IPS-11a (cell line): ENCODE data around the gene SAMD4B.
"Not testable (repeated sequence)": the region's sequence is repeated elsewhere in the genome, so short reads cannot be mapped to it uniquely, and the experiment has no call there.

Source experiments
- H3K4me3 ChIP-seq: one replicate; pipeline ENCODE4 v1.5.1; 2013; ENCODE audit warnings: low read depth, low read length, control low read depth

Gene SAMD4B

GRCh38 chr19:39363901-39364457, 21.8 kb downstream of the SAMD4B start:
- H3K4me3 ChIP-seq, result no peak overlapping the region

- H3K4me3 ChIP-seq, result no peak overlapping the region
These were observed 23.3 kb downstream of the SAMD4B start for GRCh38 chr19:39365531-39365930.

GRCh38 chr19:39369200-39369599, 27.0 kb downstream of the SAMD4B start:
- H3K4me3 ChIP-seq, result no peak overlapping the region

- no peak overlapping the region for H3K4me3 ChIP-seq
These were observed 28.5 kb downstream of the SAMD4B start for GRCh38 chr19:39370735-39371134.

GRCh38 chr19:39372047-39372802, 30.0 kb downstream of the SAMD4B start:
- no peak overlapping the region for H3K4me3 ChIP-seq

GRCh38 chr19:39372941-39373340, 30.7 kb downstream of the SAMD4B start:
- H3K4me3 ChIP-seq, result no peak overlapping the region

- no peak overlapping the region for H3K4me3 ChIP-seq
These were observed 33.7 kb downstream of the SAMD4B start for GRCh38 chr19:39375929-39376328.

GRCh38 chr19:39377373-39378362, 35.4 kb downstream of the SAMD4B start:
- H3K4me3 ChIP-seq, result no peak overlapping the region

GRCh38 chr19:39379366-39379765, 37.1 kb downstream of the SAMD4B start:
- not testable (repeated sequence) for H3K4me3 ChIP-seq

GRCh38 chr19:39379865-39380396, 37.7 kb downstream of the SAMD4B start:
- no peak overlapping the region for H3K4me3 ChIP-seq

- H3K4me3 ChIP-seq, result no peak overlapping the region
These were observed 38.6 kb downstream of the SAMD4B start for GRCh38 chr19:39380521-39381502.

- H3K4me3 ChIP-seq, result no peak overlapping the region
These were observed 39.8 kb downstream of the SAMD4B start for GRCh38 chr19:39381910-39382611.

GRCh38 chr19:39382991-39383828, 41.0 kb downstream of the SAMD4B start:
- H3K4me3 ChIP-seq, result no peak overlapping the region

- H3K4me3 ChIP-seq, result no peak overlapping the region
These were observed 42.8 kb downstream of the SAMD4B start for GRCh38 chr19:39384839-39385568.

GRCh38 chr19:39385629-39386411, 43.6 kb downstream of the SAMD4B start:
- H3K4me3 ChIP-seq, result no peak overlapping the region

- H3K4me3 ChIP-seq, result no peak overlapping the region
These were observed 44.3 kb downstream of the SAMD4B start for GRCh38 chr19:39386557-39386956.

GRCh38 chr19:39388657-39389056, 46.4 kb downstream of the SAMD4B start:
- H3K4me3 ChIP-seq, result no peak overlapping the region
